GM19193 (cell line): Measurements from ENCODE around the gene RNF145.

Experiments used
- POLR2A ChIP-seq: IDR thresholded peaks from 4 replicates; pipeline ENCODE4 v1.6.1; 2011; ENCODE audit not compliant: insufficient read depth, insufficient read length; ENCODE audit errors: extremely low read depth

The RNF145 gene

GRCh38 chr5:159182691-159183090, 26.7 kb downstream of the RNF145 start:
- TF ChIP-seq POLR2A: no peak

- TF ChIP-seq POLR2A: no peak
Measured at GRCh38 chr5:159181651-159182050, 27.7 kb downstream of the RNF145 start.

DNA sequence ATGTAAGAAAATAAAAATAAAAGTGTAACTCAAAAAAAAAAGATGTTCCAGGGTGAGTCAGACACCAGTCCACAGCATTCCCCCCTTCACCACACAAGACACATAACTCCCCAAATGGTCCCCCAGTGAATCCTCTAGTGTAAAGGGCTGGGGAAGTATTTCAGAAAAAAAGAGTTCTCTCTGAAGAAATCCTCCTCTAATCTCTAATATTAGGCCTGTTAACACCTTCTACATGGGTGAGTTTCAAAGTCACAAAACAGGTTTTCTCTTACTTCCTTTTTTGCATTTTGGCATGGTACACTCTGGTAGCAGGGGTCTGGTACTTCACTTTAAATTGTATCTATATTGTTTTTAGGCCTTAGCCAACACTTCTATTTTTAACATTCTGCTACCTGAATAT, 28.2 kb downstream of the RNF145 start:
- no peak for TF ChIP-seq POLR2A

DNA sequence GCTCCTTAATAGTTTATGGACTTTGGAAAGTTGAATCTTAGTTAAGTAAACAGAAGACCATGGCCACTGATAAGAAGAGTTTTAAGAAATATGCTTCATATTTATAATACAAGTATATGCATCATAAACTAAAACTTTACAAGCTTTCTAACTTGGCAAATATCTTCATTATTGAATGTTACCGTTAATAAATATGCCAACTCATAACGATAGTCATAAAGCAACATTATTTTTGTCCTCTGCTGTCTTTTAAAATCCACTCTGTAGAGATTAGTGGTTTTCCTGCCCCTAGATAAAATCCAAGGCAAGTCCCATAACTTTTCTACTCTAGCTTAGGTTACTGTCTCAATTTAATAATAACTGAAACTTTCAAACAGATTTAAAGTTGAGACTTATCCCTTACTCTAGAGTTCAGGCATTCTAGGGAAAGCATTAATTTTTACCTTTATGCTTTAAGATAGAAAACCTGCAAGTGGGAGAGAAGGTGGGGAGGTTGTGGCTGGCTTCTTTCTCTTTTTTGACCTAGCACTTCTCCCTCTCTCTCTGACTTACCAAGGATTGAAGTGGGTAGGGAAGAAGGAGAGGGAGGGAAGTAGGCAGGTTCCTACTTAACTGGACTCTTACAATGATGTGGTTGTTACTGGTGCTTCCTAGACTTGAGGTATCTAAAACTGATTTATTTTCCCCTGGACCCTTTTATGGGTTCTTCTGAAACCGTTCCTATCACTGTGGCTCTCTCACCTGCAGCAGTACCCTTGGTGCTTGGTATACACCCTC, 29.6 kb downstream of the RNF145 start:
- no peak for TF ChIP-seq POLR2A

DNA sequence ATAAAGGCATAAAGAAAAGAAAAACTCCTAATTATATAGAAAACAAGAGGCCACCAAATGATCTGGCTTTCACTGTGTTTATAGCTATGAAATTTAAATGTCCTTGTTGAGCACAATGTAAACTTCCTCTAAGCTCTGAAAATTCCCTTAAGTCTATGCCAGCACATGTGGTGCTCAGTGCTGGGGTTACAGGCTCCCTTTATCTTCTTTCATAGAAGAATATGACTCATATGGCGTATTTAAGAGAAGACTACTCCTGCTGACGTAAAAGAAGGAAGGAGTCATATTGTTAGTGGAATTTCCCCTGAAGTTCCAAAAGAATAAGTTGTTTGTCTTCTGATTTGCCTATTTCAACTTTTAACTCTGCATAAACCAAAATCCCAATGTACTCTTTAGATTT, 30.4 kb downstream of the RNF145 start:
- no peak for TF ChIP-seq POLR2A

GRCh38 chr5:159175547-159175946, 33.8 kb downstream of the RNF145 start:
- TF ChIP-seq POLR2A: no peak

DNA sequence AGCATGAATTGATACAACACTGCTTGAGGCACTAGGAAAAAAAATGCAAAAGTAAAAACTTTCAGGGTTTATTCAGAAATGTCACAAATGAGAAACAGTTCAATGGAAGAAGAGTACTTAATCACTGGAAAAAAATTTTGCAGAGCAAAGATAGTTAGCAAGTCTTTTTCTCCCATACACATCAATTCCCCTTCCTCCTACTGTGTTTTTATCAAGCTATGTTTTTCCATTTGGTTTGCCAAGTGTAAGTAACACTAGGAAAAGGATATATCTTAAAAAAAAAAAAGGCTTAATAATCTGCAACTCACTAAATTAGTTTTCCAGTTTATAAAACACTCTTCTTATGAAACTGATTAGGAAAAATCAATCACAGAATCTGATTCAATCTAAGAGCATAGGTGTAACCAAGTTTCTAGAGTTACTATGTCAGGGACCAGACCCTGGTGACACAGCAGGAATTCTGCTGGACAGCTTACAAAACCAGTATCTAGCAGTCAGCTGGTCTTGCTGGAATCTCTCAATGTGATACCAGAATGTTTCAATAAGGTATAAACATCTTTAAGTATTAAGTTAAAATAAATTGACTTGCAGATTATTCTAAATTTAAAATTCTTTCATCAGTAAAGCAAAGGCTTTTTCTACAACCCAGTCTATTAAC, 34.7 kb downstream of the RNF145 start:
- no peak for TF ChIP-seq POLR2A

- no peak for TF ChIP-seq POLR2A
Measured at GRCh38 chr5:159171274-159171673, 38.1 kb downstream of the RNF145 start.

GRCh38 chr5:159170021-159170420, 39.3 kb downstream of the RNF145 start:
- no peak for TF ChIP-seq POLR2A

- TF ChIP-seq POLR2A: no peak
Measured at GRCh38 chr5:159166416-159166815, 42.9 kb downstream of the RNF145 start.

GRCh38 chr5:159163701-159164046, 45.7 kb downstream of the RNF145 start:
- no peak for TF ChIP-seq POLR2A

DNA sequence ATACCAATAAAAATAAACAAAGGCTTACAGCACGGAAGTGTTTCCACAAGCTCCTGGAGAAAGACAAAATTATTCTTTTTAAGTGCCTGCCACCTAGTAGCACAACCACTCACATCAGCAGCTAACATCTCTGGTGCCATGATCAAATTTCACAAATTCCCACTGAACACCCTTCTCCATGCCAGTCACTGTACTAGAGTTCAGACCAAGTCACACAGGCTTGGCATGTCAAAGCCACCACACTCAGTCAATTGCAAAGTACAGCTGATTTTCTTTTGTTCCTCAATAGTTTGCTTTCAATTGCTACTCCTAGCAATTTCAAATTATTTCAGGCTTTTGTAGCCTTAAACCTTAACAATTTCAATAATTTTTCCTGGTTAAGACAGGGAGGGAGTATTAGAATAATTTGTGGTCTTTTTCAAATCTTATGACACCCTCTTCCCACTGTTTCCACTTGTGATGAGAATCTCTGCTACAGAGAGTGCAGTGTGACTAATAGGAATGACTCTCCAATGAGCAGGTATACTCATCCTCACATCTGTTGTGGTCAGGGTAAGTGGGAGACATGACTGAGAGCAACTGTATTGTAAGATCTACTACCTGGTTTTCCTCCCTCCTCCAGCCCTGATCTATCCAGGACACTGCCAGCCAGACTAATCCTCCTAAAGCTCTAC, 46.2 kb downstream of the RNF145 start:
- TF ChIP-seq POLR2A: no peak

DNA sequence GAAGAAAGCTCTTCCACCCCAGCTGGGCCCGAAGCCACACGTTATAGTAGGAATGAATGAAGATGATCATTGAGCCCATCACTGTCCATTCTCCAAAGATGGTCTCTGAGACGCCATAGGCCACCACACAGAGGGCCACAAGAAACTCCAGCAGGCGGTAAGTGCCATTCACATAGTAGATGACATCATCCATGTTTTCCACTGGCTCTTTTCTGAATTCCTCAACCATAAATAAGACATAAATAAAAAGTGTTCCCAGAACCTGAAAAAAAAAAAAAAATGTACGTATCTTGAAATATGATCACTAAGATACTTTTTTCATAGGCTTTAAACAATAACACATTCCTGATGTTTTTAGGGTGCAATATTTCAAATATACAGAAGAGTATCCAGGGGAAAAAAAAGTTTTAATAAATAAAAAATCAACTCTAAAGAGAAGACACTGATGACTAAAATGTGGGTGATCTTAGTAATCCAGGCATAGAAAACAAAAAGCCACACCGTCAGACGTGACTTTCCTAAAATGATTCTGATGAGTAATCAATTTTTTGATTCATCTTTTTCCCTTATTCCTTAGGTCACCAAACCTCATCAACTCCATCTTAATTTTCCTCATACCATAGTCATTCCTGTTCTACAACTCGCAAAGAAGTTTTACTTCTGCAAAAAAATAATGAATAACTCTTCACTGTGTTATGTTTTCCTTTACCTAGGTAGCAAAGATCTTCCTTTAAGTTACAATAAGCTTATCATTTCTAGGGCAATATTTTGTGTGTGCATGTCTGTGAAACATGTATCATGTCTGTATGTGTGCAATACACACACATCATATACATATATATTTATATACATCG, 47.8 kb downstream of the RNF145 start:
- TF ChIP-seq POLR2A: no peak

- no peak for TF ChIP-seq POLR2A
Measured at GRCh38 chr5:159157552-159157951, 51.8 kb downstream of the RNF145 start.

DNA sequence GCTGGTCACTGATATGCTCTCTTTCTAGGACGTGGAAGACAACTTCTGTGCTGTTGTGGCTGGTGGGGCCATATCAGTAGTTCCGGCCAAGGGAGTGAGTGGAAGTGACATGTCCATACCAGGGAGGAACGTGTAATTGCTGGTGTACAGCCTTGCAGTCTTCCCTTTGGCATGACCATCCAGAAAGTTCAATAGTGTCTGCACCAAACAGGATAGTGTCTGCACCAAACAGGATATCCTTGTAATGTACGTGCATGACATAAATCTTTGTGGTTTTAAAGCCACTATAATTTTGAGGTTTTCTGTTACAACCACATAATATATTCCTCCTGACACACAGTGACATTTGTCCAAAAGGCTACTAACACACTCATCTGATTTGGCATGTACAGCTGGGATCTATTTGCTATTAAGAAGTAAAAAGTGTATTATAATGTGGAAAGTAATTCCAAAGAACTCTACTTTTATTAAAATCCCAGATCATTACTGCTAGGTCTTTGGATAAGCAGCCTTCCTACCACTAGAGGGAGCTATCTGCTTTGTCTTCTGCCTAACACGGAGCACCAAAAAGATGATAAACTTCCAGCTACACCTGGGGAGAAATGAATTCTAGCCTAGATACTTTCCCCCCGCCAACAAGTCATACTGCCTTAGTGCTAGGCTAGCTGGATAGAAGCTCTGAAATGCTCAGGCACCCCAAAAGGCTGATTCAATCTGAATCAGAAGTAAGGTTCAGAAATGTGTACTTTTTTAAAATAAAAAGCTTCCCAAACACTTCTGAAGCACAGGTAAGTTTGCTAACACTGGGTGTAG, 52.7 kb downstream of the RNF145 start:
- TF ChIP-seq POLR2A: no peak

DNA sequence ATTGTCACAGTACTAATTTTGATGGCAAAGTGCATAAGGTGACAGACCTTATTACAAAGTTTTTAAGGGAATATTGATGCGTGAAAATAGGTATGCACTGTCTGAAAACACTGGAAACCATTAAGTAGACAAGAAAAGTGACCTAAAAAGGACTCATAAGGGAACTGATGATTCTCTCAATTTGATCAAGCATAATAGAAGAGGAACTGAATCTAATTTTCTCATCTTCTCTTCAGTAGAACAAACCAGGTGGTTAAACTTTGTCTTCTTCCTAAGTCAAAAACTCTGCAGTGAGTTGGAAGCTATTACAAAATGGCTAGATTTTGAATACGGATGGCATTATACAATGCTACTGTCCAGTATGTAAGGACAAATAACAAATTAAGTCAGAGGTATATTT, 53.4 kb downstream of the RNF145 start:
- no peak for TF ChIP-seq POLR2A
